HepG2 (cell line): ENCODE results near the gene MXD1. TPM values are rescaled to one million over a fixed set of nuclear protein-coding genes. Genes with fewer than 3 reads are reported as not detected.

ENCODE experiments used
- FOXM1 ChIP-seq: sonication (generic); formaldehyde crosslinking; IDR thresholded peaks from 2 replicates; pipeline ENCODE4 v1.5.0; 2020; ENCODE audit warnings: missing genetic modification reagents
- GRHL1 ChIP-seq: sonication (generic); formaldehyde crosslinking; conservative IDR thresholded peaks from 2 replicates; pipeline ENCODE4 v1.8.0; 2022; ENCODE audit warnings: missing genetic modification reagents
- HMG20A ChIP-seq: IDR thresholded peaks from 2 replicates; pipeline ENCODE4 v1.6.1; 2016; ENCODE audit warnings: borderline replicate concordance
- HNRNPK ChIP-seq: fragments of 200-400 bp; formaldehyde crosslinking; IDR thresholded peaks from 2 replicates; pipeline ENCODE4 v1.6.1; 2018; ENCODE audit warnings: low read length, low read depth, moderate library complexity, mild to moderate bottlenecking; ENCODE audit not compliant: poor library complexity, severe bottlenecking
- JUND ChIP-seq: sonication (generic); formaldehyde crosslinking; IDR thresholded peaks from 2 replicates; pipeline ENCODE4 v1.8.0; 2022; ENCODE audit warnings: mild to moderate bottlenecking, missing genetic modification reagents
- KDM1A ChIP-seq: IDR thresholded peaks from 2 replicates; pipeline ENCODE4 v1.6.1; 2016; ENCODE audit warnings: missing compliant biosample characterization
- MLX ChIP-seq: IDR thresholded peaks from 2 replicates; pipeline ENCODE4 v1.6.1; 2016
- NFE2L2 ChIP-seq: fragments of 150-350 bp; IDR thresholded peaks from 2 replicates; pipeline ENCODE4 v1.6.1; 2014; ENCODE audit warnings: low read length
- TFAP4 ChIP-seq: sonication (generic); IDR thresholded peaks from 2 replicates; pipeline ENCODE4 v1.6.1; 2016; ENCODE audit warnings: low read depth, borderline replicate concordance
- YEATS4 ChIP-seq: sonication (generic); formaldehyde crosslinking; IDR thresholded peaks from 2 replicates; pipeline ENCODE4 v1.4.0; 2020; ENCODE audit warnings: missing genetic modification reagents, borderline replicate concordance
- ZBTB42 ChIP-seq: sonication (generic); formaldehyde crosslinking; IDR thresholded peaks from 2 replicates; pipeline ENCODE4 v1.5.0; 2020; ENCODE audit warnings: mild to moderate bottlenecking, missing genetic modification reagents
- ZNF143 ChIP-seq: sonication (generic); formaldehyde crosslinking; IDR thresholded peaks from 2 replicates; pipeline ENCODE4 v1.4.0; 2020; ENCODE audit warnings: missing genetic modification reagents
- ZNF232 ChIP-seq: sonication (generic); formaldehyde crosslinking; IDR thresholded peaks from 2 replicates; pipeline ENCODE4 v1.4.0; 2020; ENCODE audit warnings: missing genetic modification reagents, borderline replicate concordance
- ZNF264 ChIP-seq: sonication (generic); formaldehyde crosslinking; IDR thresholded peaks from 2 replicates; pipeline ENCODE4 v1.4.0; 2020; ENCODE audit warnings: missing genetic modification reagents
- ZNF296 ChIP-seq: sonication (generic); formaldehyde crosslinking; conservative IDR thresholded peaks from 2 replicates; pipeline ENCODE4 v1.5.0; 2020; ENCODE audit warnings: mild to moderate bottlenecking, missing genetic modification reagents
- ZNF510 ChIP-seq: sonication (generic); formaldehyde crosslinking; IDR thresholded peaks from 2 replicates; pipeline ENCODE4 v1.4.0; 2020; ENCODE audit warnings: low read depth, mild to moderate bottlenecking, missing genetic modification reagents
- ZNF7 ChIP-seq: IDR thresholded peaks from 2 replicates; pipeline ENCODE4 v1.6.1; 2016; ENCODE audit warnings: missing biosample characterization, missing genetic modification reagents
- ZNF703 ChIP-seq: sonication (generic); formaldehyde crosslinking; IDR thresholded peaks from 2 replicates; pipeline ENCODE4 v1.5.1; 2020; ENCODE audit warnings: missing genetic modification reagents, mild to moderate bottlenecking, moderate library complexity, borderline replicate concordance
- ZNF709 ChIP-seq: sonication (generic); formaldehyde crosslinking; IDR thresholded peaks from 2 replicates; pipeline ENCODE4 v1.5.0; 2020; ENCODE audit warnings: mild to moderate bottlenecking, missing genetic modification reagents
- ZUFSP ChIP-seq: sonication (generic); formaldehyde crosslinking; IDR thresholded peaks from 2 replicates; pipeline ENCODE4 v1.9.0; 2021; ENCODE audit warnings: missing genetic modification reagents, mild to moderate bottlenecking, borderline replicate concordance
- polyA plus RNA-seq, 8 experiments: library from polyadenylated mRNA; depleted of rRNA in 3 of 8; stranded (reverse) in 7 of 8; unstranded in 1 of 8; fragments of >200 nt; fragmentation: Illumina TruSeq in 4 of 8; extraction: Trizol in 4 of 8; gene quantifications; 2 replicates each; pipeline versions ENCODE4 v1.2.1 to v1.2.3, GENCODE V29; 2011 to 2016; ENCODE audit warnings: low read depth in 4 of 8, missing spikeins in 1 of 8, mixed read lengths in 1 of 8; ENCODE audit not compliant: insufficient read depth in 1 of 8
- total RNA-seq, 5 experiments: library from RNA; depleted of rRNA; stranded (reverse); fragments of >200 nt; fragmentation: Illumina TruSeq; extraction: Trizol; gene quantifications; 2 replicates each; pipeline ENCODE4 v1.2.3, GENCODE V29; 2016; ENCODE audit warnings: low read depth in 1 of 5
- TF ChIP-seq, protein P1 (sequence below): IDR thresholded peaks from 2 replicates; pipeline ENCODE4 v1.6.1; 2016; ENCODE audit warnings: control low read depth
- TF ChIP-seq, protein P2 (sequence below): sonication (generic); formaldehyde crosslinking; IDR thresholded peaks from 2 replicates; pipeline ENCODE4 v1.5.1; 2020; ENCODE audit warnings: missing genetic modification reagents, mild to moderate bottlenecking, borderline replicate concordance

MXD1 gene
- total and polyA plus RNA-seq, 2 of the 13 experiments (the other 11 are each of a cell fraction or from before 2014, with no cell fraction given): 6.4 to 14.9 TPM

DNA sequence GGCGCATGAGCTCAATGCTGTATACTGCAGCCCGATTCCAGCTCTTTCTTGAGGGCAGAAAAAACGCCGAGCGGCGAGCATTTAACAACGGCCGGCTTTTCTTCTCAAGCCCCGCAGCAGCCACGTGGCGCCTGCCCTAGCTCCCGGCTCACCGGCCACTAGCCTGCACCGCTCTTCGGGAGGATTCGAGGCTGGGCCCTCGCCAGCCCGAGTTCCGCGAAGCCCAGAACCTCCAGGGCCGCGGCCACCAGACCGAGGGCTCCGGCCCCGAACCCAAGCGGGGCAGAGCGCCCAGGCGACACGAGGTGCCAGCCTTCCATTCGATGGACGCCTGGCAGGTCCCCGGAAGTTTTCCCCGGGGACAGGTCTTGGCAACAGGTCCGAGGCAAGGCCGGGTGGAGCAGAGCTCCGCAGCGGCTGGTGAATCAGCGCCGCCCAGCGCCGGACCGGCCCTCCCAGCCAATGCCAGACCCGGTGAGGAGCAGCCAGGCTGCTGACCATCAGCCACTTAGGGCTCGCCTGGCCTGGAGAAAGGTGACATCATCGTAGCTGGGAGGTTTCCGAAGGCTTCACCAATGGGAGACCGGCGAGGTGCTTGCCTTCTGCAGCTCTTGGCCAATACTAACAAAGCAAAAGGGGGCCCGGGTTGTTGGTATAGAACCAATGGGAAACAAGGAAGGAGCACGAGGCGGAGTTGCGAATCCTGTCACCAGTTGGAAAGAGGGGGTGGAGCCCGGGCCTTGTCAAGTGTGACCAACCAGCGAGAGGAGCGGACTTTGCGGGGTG, 552 bp upstream of the MXD1 start (continued):
- TF ChIP-seq YEATS4 (CRISPR knock-in tag) (peak; percentile 99), ZNF296 (CRISPR knock-in tag) (no peak; the same call in 1 of the 2 replicates), ZUFSP (CRISPR knock-in tag) (no peak), ZNF7 (CRISPR knock-in tag) (0 out of 2 replicates have a peak, but pooled peaks have one; percentile 16), ZNF264 (CRISPR knock-in tag) (no peak), HNRNPK (no peak), ZBTB42 (CRISPR knock-in tag) (no peak; the same call in 1 of the 2 replicates), ZNF232 (CRISPR knock-in tag) (peak; percentile 92), ZNF709 (no peak; the same call in 1 of the 2 replicates), ZNF703 (CRISPR knock-in tag) (peak; percentile 93; the same call in 1 of the 2 replicates), JUND (CRISPR knock-in tag) (0 out of 2 replicates have a peak, but pooled peaks have one; percentile 61), HMG20A (CRISPR knock-in tag) (no peak; the same call in 1 of the 2 replicates), ZNF510 (CRISPR knock-in tag) (peak; percentile 96; the same call in 1 of the 2 replicates), GRHL1 (no peak), MLX (CRISPR knock-in tag) (no peak; the same call in 1 of the 2 replicates), FOXM1 (CRISPR knock-in tag) (0 out of 2 replicates have a peak, but pooled peaks have one; percentile 20), NFE2L2 (no peak), TFAP4 (peak; percentile 70; the same call in 1 of the 2 replicates), KDM1A (CRISPR knock-in tag) (no peak), ZNF143 (CRISPR knock-in tag) (peak; percentile 52; the same call in 1 of the 2 replicates)
- TF ChIP-seq, protein P1, sequence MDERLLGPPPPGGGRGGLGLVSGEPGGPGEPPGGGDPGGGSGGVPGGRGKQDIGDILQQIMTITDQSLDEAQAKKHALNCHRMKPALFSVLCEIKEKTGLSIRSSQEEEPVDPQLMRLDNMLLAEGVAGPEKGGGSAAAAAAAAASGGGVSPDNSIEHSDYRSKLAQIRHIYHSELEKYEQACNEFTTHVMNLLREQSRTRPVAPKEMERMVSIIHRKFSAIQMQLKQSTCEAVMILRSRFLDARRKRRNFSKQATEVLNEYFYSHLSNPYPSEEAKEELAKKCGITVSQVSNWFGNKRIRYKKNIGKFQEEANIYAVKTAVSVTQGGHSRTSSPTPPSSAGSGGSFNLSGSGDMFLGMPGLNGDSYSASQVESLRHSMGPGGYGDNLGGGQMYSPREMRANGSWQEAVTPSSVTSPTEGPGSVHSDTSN: no peak
- TF ChIP-seq, protein P2, sequence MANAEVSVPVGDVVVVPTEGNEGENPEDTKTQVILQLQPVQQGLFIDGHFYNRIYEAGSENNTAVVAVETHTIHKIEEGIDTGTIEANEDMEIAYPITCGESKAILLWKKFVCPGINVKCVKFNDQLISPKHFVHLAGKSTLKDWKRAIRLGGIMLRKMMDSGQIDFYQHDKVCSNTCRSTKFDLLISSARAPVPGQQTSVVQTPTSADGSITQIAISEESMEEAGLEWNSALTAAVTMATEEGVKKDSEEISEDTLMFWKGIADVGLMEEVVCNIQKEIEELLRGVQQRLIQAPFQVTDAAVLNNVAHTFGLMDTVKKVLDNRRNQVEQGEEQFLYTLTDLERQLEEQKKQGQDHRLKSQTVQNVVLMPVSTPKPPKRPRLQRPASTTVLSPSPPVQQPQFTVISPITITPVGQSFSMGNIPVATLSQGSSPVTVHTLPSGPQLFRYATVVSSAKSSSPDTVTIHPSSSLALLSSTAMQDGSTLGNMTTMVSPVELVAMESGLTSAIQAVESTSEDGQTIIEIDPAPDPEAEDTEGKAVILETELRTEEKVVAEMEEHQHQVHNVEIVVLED (CRISPR knock-in tag): peak; percentile 60; the same call in 1 of the 2 replicates
